GM12878 (cell line): ENCODE results near the gene JAG1. TPM values are rescaled to one million over a fixed set of nuclear protein-coding genes. Genes with fewer than 3 reads are reported as not detected.

Source experiments
- ATAC-seq: fragments of 200-7000 bp; cut with Tn5 transposase; 3 replicates; pipeline ENCODE4 v1.9.1; 2020; ENCODE audit warnings: mild to moderate bottlenecking, moderate library complexity
- BruUV-seq: library from RNA; stranded (reverse); fragments of 400-500 nt; replicated peaks from 2 replicates; lab custom pipeline; 2021; lab: Mats Ljungman, UMichigan
- CTCF ChIA-PET: fragments of 300-600 bp; sonication (Branson Sonifier 250); formaldehyde crosslinking; extraction: SDS; loops from one replicate; lab custom pipeline; 2021; ENCODE audit warnings: inconsistent platforms; lab: Yijun Ruan, JAX
- POLR2A ChIA-PET: fragments of 350-600 bp; formaldehyde crosslinking; extraction: SDS; loops from one replicate; lab custom pipeline; 2021; ENCODE audit warnings: inconsistent platforms; lab: Charles Lee
- RAD21 ChIA-PET: fragments of 300-600 bp; sonication (Branson Sonifier 250); formaldehyde crosslinking; loops from one replicate; lab custom pipeline; 2023; ENCODE audit warnings: antibody characterized with exemption; ENCODE audit not compliant: unreplicated experiment; lab: Charles Lee
- SMC1A ChIA-PET: fragments of 300-600 bp; sonication (Branson Sonifier 250); formaldehyde crosslinking; loops from one replicate; lab custom pipeline; 2023; ENCODE audit not compliant: unreplicated experiment, uncharacterized antibody; lab: Charles Lee
- DNase-seq: peaks from one replicate; pipeline ENCODE4 v3.0.0-alpha.2; 2011; ENCODE audit warnings: low read depth, low spot score
- FAIRE-seq: peaks from 3 replicates; lab custom pipeline; 2011; peaks lifted over from hg19 to GRCh38; lab: Jason Lieb, UNC
- H2AFZ ChIP-seq: 2 replicates; pipeline ENCODE4 v1.6.0; 2011; ENCODE audit warnings: low read depth, low read length, control low read depth; ENCODE audit not compliant: control insufficient read depth
- H3K27ac ChIP-seq: 2 replicates; pipeline ENCODE4 v1.5.1; 2011; ENCODE audit warnings: control low read depth; ENCODE audit not compliant: control insufficient read depth, insufficient read depth
- H3K27me3 ChIP-seq, 2 experiments: replicated peaks in 1 of 2; 2 replicates each; pipeline versions ENCODE4 v1.6.0 to v1.6.1; 2011; ENCODE audit warnings: low read length in 1 of 2; ENCODE audit not compliant: control insufficient read depth in 2 of 2, insufficient read depth in 2 of 2
- H3K36me3 ChIP-seq, 2 experiments: 2 replicates each; pipeline ENCODE4 v1.5.1; 2011; ENCODE audit warnings: low read length in 1 of 2; ENCODE audit not compliant: control insufficient read depth in 2 of 2, insufficient read depth in 2 of 2
- H3K4me1 ChIP-seq: 2 replicates; pipeline ENCODE4 v1.6.1; 2011; ENCODE audit warnings: mild to moderate bottlenecking, low read length, moderate library complexity, mixed read lengths; ENCODE audit not compliant: control insufficient read depth, insufficient read depth
- H3K4me2 ChIP-seq: 2 replicates; pipeline ENCODE4 v1.6.0; 2011; ENCODE audit warnings: control low read depth; ENCODE audit not compliant: control insufficient read depth, insufficient read depth
- H3K4me3 ChIP-seq: fragments of 200-600 bp; sonication (generic); 2 replicates; pipeline ENCODE4 v1.5.1; 2016
- H3K79me2 ChIP-seq: 2 replicates; pipeline ENCODE4 v1.6.0; 2011; ENCODE audit warnings: low read length; ENCODE audit not compliant: control insufficient read depth, insufficient read depth
- H3K9ac ChIP-seq: 2 replicates; pipeline ENCODE4 v1.8.0; 2011; ENCODE audit warnings: low read length, control low read depth, mixed read lengths; ENCODE audit not compliant: control insufficient read depth, insufficient read depth
- H3K9me3 ChIP-seq: replicated peaks from 3 replicates; pipeline ENCODE4 v1.5.1; 2011; ENCODE audit warnings: mild to moderate bottlenecking, low read length; ENCODE audit not compliant: control insufficient read depth, insufficient read depth
- H4K20me1 ChIP-seq: 2 replicates; pipeline ENCODE4 v1.6.0; 2011; ENCODE audit not compliant: control insufficient read depth, insufficient read depth
- BACH1 ChIP-seq: fragments of 450-650 bp; IDR thresholded peaks from 2 replicates; pipeline ENCODE4 v1.6.1; 2017; ENCODE audit warnings: mild to moderate bottlenecking, borderline replicate concordance
- BCL3 ChIP-seq: IDR thresholded peaks from 2 replicates; pipeline ENCODE4 v1.6.1; 2011; ENCODE audit warnings: borderline replicate concordance, low read depth, mild to moderate bottlenecking, moderate library complexity, low read length; ENCODE audit not compliant: insufficient read depth, poor library complexity, severe bottlenecking
- CHD2 ChIP-seq: IDR thresholded peaks from 2 replicates; pipeline ENCODE4 v1.6.1; 2011; ENCODE audit warnings: low read depth, low read length, improper control_type of control experiment, borderline replicate concordance
- CREM ChIP-seq: IDR thresholded peaks from 2 replicates; pipeline ENCODE4 v1.6.1; 2014; ENCODE audit warnings: antibody characterized with exemption, low read depth
- JUNB ChIP-seq: IDR thresholded peaks from 2 replicates; pipeline ENCODE4 v1.6.1; 2016; ENCODE audit warnings: antibody characterized with exemption, mild to moderate bottlenecking
- NFXL1 ChIP-seq: fragments of 450-650 bp; IDR thresholded peaks from 2 replicates; pipeline ENCODE4 v1.6.1; 2017; ENCODE audit warnings: antibody characterized with exemption, mild to moderate bottlenecking, borderline replicate concordance
- POLR2AphosphoS5 ChIP-seq: IDR thresholded peaks from 2 replicates; pipeline ENCODE4 v1.6.1; 2011; ENCODE audit warnings: mild to moderate bottlenecking, low read length, inconsistent platforms
- POU2F2 ChIP-seq: IDR thresholded peaks from 3 replicates; pipeline ENCODE4 v1.6.1; 2011; ENCODE audit warnings: low read depth, mild to moderate bottlenecking, low read length, borderline replicate concordance
- PRDM15 ChIP-seq: fragments of 450-650 bp; formaldehyde crosslinking; IDR thresholded peaks from 2 replicates; pipeline ENCODE4 v1.4.0; 2020; ENCODE audit warnings: mild to moderate bottlenecking, moderate library complexity
- RBBP5 ChIP-seq: fragments of 200-600 bp; sonication (generic); conservative IDR thresholded peaks from 2 replicates; pipeline ENCODE4 v1.6.1; 2016
- SREBF1 ChIP-seq: IDR thresholded peaks from 2 replicates; pipeline ENCODE4 v1.6.1; 2012; ENCODE audit warnings: mild to moderate bottlenecking, low read length
- TCF7 ChIP-seq: IDR thresholded peaks from 2 replicates; pipeline ENCODE4 v1.6.1; 2014; ENCODE audit warnings: antibody characterized with exemption, borderline replicate concordance
- WGBS: methylation state at CpG from one replicate; pipeline ENCODE4 v1.1.6; 2016; ENCODE audit warnings: low lambda C conversion rate; ENCODE audit not compliant: insufficient replicate concordance, insufficient coverage; ENCODE audit errors: missing lambda C conversion rate; 5-methylcytosine and 5-hydroxymethylcytosine counted together
- in situ Hi-C: fragments of 300-500 bp; cut with MboI; formaldehyde crosslinking; loops from 9 replicates; pipeline ENCODE4 v1.14.3; 2018; ENCODE audit warnings: mixed read lengths
- intact Hi-C: fragments of 100-400 bp; cut with micrococcal nuclease; formaldehyde crosslinking; loops from one replicate; pipeline ENCODE4 v1.14.2; 2022; ENCODE audit not compliant: unreplicated experiment
- polyA plus RNA-seq, 11 experiments: library from polyadenylated mRNA; depleted of rRNA in 4 of 11; unstranded in 6 of 11; stranded (reverse) in 5 of 11; fragments of >200 nt; fragmentation: Nextera tagmentation in 4 of 11; fragmentation: Illumina TruSeq in 1 of 11; extraction: Ambion mirVana in 4 of 11; extraction: Trizol in 1 of 11; gene quantifications; 1 replicate in 1 of 11; 2 replicates in 10 of 11; pipeline versions ENCODE4 v1.2.1 to v1.2.3, GENCODE V29; 2011 to 2016; ENCODE audit warnings: inconsistent platforms in 2 of 11, missing spikeins in 2 of 11, low read depth in 1 of 11
- total RNA-seq, 4 experiments: library from RNA; depleted of rRNA in 3 of 4; stranded (reverse); fragments of >200 nt in 3 of 4; fragmentation: Illumina TruSeq in 1 of 4; extraction: Trizol in 1 of 4; gene quantifications; 2 replicates each; pipeline versions ENCODE4 v1.2.1 to v1.2.3, GENCODE V29; 2013 to 2021
- TF ChIP-seq, protein P1 (sequence below): fragments of 450-650 bp; IDR thresholded peaks from 2 replicates; pipeline ENCODE4 v1.6.1; 2017; ENCODE audit warnings: mild to moderate bottlenecking
- TF ChIP-seq, protein P2 (sequence below), 3 experiments: IDR thresholded peaks in 2 of 3; conservative IDR thresholded peaks in 1 of 3; 2 replicates each; pipeline ENCODE4 v1.5.1; 2011; ENCODE audit warnings: low read depth in 3 of 3, low read length in 3 of 3, mild to moderate bottlenecking in 3 of 3, control low read depth in 2 of 3, moderate library complexity in 2 of 3, inconsistent platforms in 1 of 3, mixed read lengths in 1 of 3; ENCODE audit not compliant: control insufficient read depth in 2 of 3, insufficient read depth in 1 of 3; ENCODE audit errors: extremely low read depth in 1 of 3

Gene JAG1
- total and polyA plus RNA-seq, 10 of the 15 experiments (the other 5 are each of a cell fraction or from before 2014, with no cell fraction given), result 0.66 to 6.9 (median 1.8) TPM

DNA sequence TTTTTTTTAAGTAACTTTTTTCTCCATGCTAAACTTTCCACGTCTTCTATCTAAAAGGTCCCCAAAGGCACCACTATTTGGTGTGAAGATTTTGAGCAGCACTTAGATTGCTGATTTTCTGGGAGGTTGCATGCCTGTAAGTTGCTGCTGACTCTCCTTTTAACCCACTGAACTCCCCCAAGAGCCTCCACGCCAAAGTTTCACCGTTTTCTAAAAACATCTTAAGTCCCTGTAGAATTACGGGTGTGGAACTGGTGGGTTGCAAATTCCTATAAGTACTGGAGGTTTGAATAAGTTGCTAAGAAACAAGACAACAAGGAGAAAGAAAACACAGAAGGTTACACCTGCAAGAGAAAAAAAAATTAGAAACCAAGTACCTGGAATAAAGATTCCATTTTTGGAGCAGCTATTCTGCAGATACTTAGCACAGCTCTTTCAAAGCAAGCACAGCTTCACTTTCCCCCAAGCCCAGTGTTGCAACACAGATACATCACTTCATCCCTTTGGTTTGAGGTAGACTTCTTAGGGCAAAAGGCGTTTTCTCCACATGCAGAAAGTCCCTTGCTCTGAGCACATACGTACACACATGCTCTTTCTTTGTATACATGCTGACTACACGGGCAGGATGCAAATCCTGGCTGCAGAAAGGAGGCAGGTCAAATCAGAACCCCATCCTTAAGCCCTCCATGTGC, 5.0 kb downstream of the JAG1 start:
- H3K9me3 ChIP-seq, result no peaks in the 10 kb centered on the region
- POLR2A ChIA-PET, result interaction anchor here (0.5 kb wide), 1 partner anchor 587 kb away, joined by 5 read pairs; no protein-coding TSS in a partner anchor
- no peak overlapping the region for H3K9ac ChIP-seq
- H3K79me2 ChIP-seq, result peaks cover 10% of the 10 kb centered on the region
- in situ Hi-C loops (no loop called here), intact Hi-C loops (no loop called here)
- no peak for FAIRE-seq
- H4K20me1 ChIP-seq, result no peaks in the 10 kb centered on the region; the same call in 1 of the 2 replicates
- H3K27me3 ChIP-seq, result no peaks in the 10 kb centered on the region
- SMC1A ChIA-PET, result interaction anchor here (0.7 kb wide), 1 partner anchor 111 kb away, joined by 3 read pairs; no protein-coding TSS in a partner anchor
- no peak for DNase-seq
- BruUV-seq, result no TSS peak
- no peak overlapping the region for H3K27ac ChIP-seq
- H3K4me2 ChIP-seq, result no peak overlapping the region
- no peak for ATAC-seq
- WGBS, result 81% methylated on average over 7 of the region's 7 CpGs
- CTCF ChIA-PET, result interaction anchor here (1.2 kb wide), 1 partner anchor 117 kb away, joined by 4 read pairs; no protein-coding TSS in a partner anchor
- H3K4me3 ChIP-seq, result no peak overlapping the region
- H2AFZ ChIP-seq, result no peak overlapping the region
- peaks cover 27% of the 10 kb centered on the region for H3K4me1 ChIP-seq
- RAD21 ChIA-PET, result no interaction called here
- no peaks in the 10 kb centered on the region; a peak in 2 of 4 replicates for H3K36me3 ChIP-seq
- TF ChIP-seq PRDM15 (CRISPR knock-in tag), result no peak
- TF ChIP-seq CHD2, result no peak
- TF ChIP-seq POLR2AphosphoS5, result no peak
- TF ChIP-seq JUNB, result no peak
- TF ChIP-seq, protein P1, sequence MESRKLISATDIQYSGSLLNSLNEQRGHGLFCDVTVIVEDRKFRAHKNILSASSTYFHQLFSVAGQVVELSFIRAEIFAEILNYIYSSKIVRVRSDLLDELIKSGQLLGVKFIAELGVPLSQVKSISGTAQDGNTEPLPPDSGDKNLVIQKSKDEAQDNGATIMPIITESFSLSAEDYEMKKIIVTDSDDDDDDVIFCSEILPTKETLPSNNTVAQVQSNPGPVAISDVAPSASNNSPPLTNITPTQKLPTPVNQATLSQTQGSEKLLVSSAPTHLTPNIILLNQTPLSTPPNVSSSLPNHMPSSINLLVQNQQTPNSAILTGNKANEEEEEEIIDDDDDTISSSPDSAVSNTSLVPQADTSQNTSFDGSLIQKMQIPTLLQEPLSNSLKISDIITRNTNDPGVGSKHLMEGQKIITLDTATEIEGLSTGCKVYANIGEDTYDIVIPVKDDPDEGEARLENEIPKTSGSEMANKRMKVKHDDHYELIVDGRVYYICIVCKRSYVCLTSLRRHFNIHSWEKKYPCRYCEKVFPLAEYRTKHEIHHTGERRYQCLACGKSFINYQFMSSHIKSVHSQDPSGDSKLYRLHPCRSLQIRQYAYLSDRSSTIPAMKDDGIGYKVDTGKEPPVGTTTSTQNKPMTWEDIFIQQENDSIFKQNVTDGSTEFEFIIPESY, result no peak
- TF ChIP-seq NFXL1, result no peak
- TF ChIP-seq SREBF1, result no peak
- no peak for TF ChIP-seq RBBP5
- TF ChIP-seq TCF7, result no peak
- TF ChIP-seq, protein P2, sequence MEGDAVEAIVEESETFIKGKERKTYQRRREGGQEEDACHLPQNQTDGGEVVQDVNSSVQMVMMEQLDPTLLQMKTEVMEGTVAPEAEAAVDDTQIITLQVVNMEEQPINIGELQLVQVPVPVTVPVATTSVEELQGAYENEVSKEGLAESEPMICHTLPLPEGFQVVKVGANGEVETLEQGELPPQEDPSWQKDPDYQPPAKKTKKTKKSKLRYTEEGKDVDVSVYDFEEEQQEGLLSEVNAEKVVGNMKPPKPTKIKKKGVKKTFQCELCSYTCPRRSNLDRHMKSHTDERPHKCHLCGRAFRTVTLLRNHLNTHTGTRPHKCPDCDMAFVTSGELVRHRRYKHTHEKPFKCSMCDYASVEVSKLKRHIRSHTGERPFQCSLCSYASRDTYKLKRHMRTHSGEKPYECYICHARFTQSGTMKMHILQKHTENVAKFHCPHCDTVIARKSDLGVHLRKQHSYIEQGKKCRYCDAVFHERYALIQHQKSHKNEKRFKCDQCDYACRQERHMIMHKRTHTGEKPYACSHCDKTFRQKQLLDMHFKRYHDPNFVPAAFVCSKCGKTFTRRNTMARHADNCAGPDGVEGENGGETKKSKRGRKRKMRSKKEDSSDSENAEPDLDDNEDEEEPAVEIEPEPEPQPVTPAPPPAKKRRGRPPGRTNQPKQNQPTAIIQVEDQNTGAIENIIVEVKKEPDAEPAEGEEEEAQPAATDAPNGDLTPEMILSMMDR (IDR thresholded peaks at IDR 0.05 in 2 of 3, conservative IDR thresholded peaks at IDR 0.05 in 1 of 3; ENCODE audit: control insufficient read depth in 2 of 3, extremely low read depth in 1 of 3, insufficient read depth in 1 of 3, low read depth in 3 of 3, low read length in 3 of 3), result no peak
- TF ChIP-seq BCL3, result no peak
- TF ChIP-seq POU2F2, result no peak
- no peak for TF ChIP-seq CREM
- no peak for TF ChIP-seq BACH1
